Breast epithelium (tissue), 4 donors: ENCODE data around the gene TRIM68. TPM values are rescaled to one million over a fixed set of nuclear protein-coding genes. Genes with fewer than 3 reads are reported as not detected.

Experiments used
- DNase-seq, 2 donors: peaks; one replicate each; pipeline ENCODE4 v3.0.0-alpha.2; 2019; ENCODE audit warnings: low spot score in 2 of 2
- H3K27ac ChIP-seq, 2 donors: fragments of 200-600 bp; sonication (generic) in 1 of 2; one replicate each; pipeline ENCODE4 v1.5.1; 2016 to 2019; ENCODE audit warnings: mild to moderate bottlenecking in 1 of 2
- H3K27me3 ChIP-seq, 2 donors: fragments of 200-600 bp; sonication (generic) in 1 of 2; one replicate each; pipeline versions ENCODE4 v1.5.1 to v1.6.0; 2017 to 2019; ENCODE audit warnings: control low read depth in 1 of 2, mild to moderate bottlenecking in 1 of 2
- H3K36me3 ChIP-seq: fragments of 200-600 bp; one replicate; pipeline ENCODE4 v1.5.1; 2019
- H3K4me1 ChIP-seq, 2 donors: fragments of 200-600 bp; sonication (generic); one replicate each; pipeline ENCODE4 v1.5.1; 2016 to 2019; ENCODE audit warnings: control low read depth in 1 of 2
- H3K4me3 ChIP-seq, 3 donors: fragments of 200-600 bp; sonication (generic); 1 replicate in 2 of 3; 2 replicates in 1 of 3; pipeline ENCODE4 v1.5.1; 2016 to 2019; ENCODE audit warnings: mild to moderate bottlenecking in 3 of 3, moderate library complexity in 2 of 3
- H3K9me3 ChIP-seq, 2 donors: fragments of 200-600 bp; sonication (generic) in 1 of 2; one replicate each; pipeline ENCODE4 v1.5.1; 2016 to 2019; ENCODE audit warnings: control low read depth in 1 of 2
- CTCF ChIP-seq, 3 donors: fragments of 450-650 bp; IDR thresholded peaks; one replicate each; pipeline ENCODE4 v1.5.1; 2016 to 2017; ENCODE audit warnings: antibody characterized with exemption in 3 of 3, mild to moderate bottlenecking in 3 of 3, moderate library complexity in 3 of 3
- POLR2A ChIP-seq: fragments of 450-650 bp; IDR thresholded peaks from one replicate; pipeline ENCODE4 v1.6.1; 2016; ENCODE audit warnings: antibody characterized with exemption, mild to moderate bottlenecking, moderate library complexity
- POLR2AphosphoS5 ChIP-seq, 3 donors: sonication (generic); formaldehyde crosslinking; IDR thresholded peaks; one replicate each; pipeline ENCODE4 v1.6.1; 2017; ENCODE audit warnings: antibody characterized with exemption in 3 of 3
- intact Hi-C: fragments of 100-400 bp; cut with DNase I; formaldehyde crosslinking; loops from one replicate; pipeline ENCODE4 v1.15.1; 2023; ENCODE audit warnings: low total_unique reads
- total RNA-seq, 3 donors: library from RNA; depleted of rRNA; stranded (reverse); fragments of >200 nt; gene quantifications; one replicate each; pipeline ENCODE4 v1.1.0, GENCODE V29; 2016

Gene TRIM68
- total RNA-seq, 3 donors from 2014 or later = 12.6 to 30.0 (median 19.3) TPM

GRCh38 chr11:4605057-4605456 lies 3.0 kb downstream of the TRIM68 start:
- TF ChIP-seq CTCF (IDR thresholded peaks at IDR 0.05) (no peak), POLR2A (no peak), POLR2AphosphoS5 (IDR thresholded peaks at IDR 0.05) (no peak)
- Histone ChIP-seq H3K27ac (no peak overlapping the region), H3K36me3 (no peaks in the 10 kb centered on the region), H3K9me3 (no peaks in the 10 kb centered on the region), H3K4me1 (no peaks in the 10 kb centered on the region), H3K4me3 (no peak overlapping the region), H3K27me3 (no peaks in the 10 kb centered on the region)
- intact Hi-C loops = no loop called here
- no peak for DNase-seq

- no peak for TF ChIP-seq POLR2AphosphoS5 (IDR thresholded peaks at IDR 0.05)
- no peak for TF ChIP-seq POLR2A
- no peak for TF ChIP-seq CTCF (IDR thresholded peaks at IDR 0.05)
- no peak for DNase-seq
- Histone ChIP-seq H3K36me3 (no peaks in the 10 kb centered on the region), H3K27me3 (no peaks in the 10 kb centered on the region), H3K9me3 (no peaks in the 10 kb centered on the region), H3K4me3 (no peak within 1 kb of the TSS), H3K27ac (no peak within 1 kb of the TSS), H3K4me1 (no peaks in the 10 kb centered on the region)
- intact Hi-C loops = no loop called here
These were observed 14.3 kb downstream of the TRIM68 start, which contains the start of gene OR52I1 for GRCh38 chr11:4593739-4594138. TSS of gene OR52I1 (plus strand) at chr11:4594039. CDS start at chr11:4594039, 0 bp downstream.

- Histone ChIP-seq H3K9me3 (no peaks in the 10 kb centered on the region), H3K4me1 (no peaks in the 10 kb centered on the region), H3K27ac (no peak overlapping the region), H3K4me3 (no peak overlapping the region), H3K36me3 (no peaks in the 10 kb centered on the region), H3K27me3 (peaks cover 0 to 6% of the 10 kb centered on the region in 2 donors)
- intact Hi-C loops = no loop called here
- DNase-seq = no peak
- TF ChIP-seq POLR2A (no peak), POLR2AphosphoS5 (IDR thresholded peaks at IDR 0.05) (no peak), CTCF (IDR thresholded peaks at IDR 0.05) (no peak)
These were observed 19.0 kb downstream of the TRIM68 start for GRCh38 chr11:4589017-4589416.

- H3K4me3 ChIP-seq = no peak within 1 kb of the TSS
- no peak within 1 kb of the TSS for H3K27ac ChIP-seq
- no peaks in the 10 kb centered on the region for H3K9me3 ChIP-seq
- no peaks in the 10 kb centered on the region for H3K36me3 ChIP-seq
- H3K4me1 ChIP-seq = no peaks in the 10 kb centered on the region
- peaks cover 0 to 6% of the 10 kb centered on the region in 2 donors for H3K27me3 ChIP-seq
- intact Hi-C loops = no loop called here
- TF ChIP-seq POLR2A (no peak), CTCF (IDR thresholded peaks at IDR 0.05) (no peak), POLR2AphosphoS5 (IDR thresholded peaks at IDR 0.05) (no peak)
- no peak for DNase-seq
These were observed 26.6 kb downstream of the TRIM68 start, which contains the start of gene OR52I2 for GRCh38 chr11:4581443-4581842. TSS of gene OR52I2 (plus strand) at chr11:4581743.

GRCh38 chr11:4580124-4580523 lies 27.9 kb downstream of the TRIM68 start:
- Histone ChIP-seq H3K4me3 (no peak overlapping the region), H3K27me3 (peaks cover 0 to 1% of the 10 kb centered on the region in 2 donors), H3K36me3 (no peaks in the 10 kb centered on the region), H3K9me3 (no peaks in the 10 kb centered on the region), H3K27ac (no peak overlapping the region), H3K4me1 (no peaks in the 10 kb centered on the region)
- intact Hi-C loops = no loop called here
- no peak for TF ChIP-seq POLR2AphosphoS5 (IDR thresholded peaks at IDR 0.05)
- no peak for TF ChIP-seq CTCF (IDR thresholded peaks at IDR 0.05)
- no peak for TF ChIP-seq POLR2A
- DNase-seq = no peak
